GM19467 (cell line): ENCODE results near the gene MYH10.

ENCODE experiments used
- ATAC-seq: cut with Tn5 transposase; IDR thresholded peaks from one replicate; pipeline ENCODE4 v1.9.1; 2021; ENCODE audit warnings: mild to moderate bottlenecking, moderate library complexity; ENCODE audit not compliant: unreplicated experiment

MYH10 gene

DNA sequence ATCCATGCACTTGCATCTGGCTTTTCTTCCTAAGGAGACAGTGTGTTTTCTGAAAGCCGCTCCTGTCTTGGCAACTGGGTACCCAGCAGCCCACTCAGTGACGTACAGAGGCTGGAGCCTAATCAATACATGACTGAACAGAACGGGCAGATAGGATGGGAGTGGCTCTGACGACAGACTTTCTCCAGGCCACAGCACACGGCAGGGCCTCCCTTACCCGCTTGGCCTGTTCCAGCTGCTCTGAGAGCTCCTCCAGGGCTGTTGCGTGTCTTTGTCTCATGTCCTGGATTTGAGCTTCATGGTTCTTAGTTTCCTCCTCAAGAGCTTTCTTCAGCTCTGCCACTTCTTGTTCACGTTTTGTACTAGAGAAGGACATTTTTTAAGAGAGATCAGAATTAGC is 129.9 kb downstream of the MYH10 start:
- ATAC-seq = no peak

DNA sequence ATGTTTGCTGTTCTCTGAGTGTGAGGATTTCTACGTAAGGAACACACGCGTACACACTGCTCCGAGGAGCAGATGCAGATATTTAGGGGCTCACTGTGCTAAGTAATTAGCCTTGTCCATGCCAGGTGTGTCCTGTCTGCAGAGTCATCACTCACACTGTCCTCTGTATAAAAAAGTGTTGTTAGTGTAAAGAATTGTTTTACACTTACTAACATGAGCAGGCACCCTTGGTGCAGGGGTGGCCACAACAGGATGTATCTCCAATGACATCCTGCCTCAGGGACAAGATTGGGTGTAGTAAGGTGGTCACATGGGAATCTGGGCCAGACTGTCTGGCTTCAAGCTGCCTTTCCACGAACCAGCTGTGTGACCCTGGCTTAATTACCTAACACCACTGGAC is 130.9 kb downstream of the MYH10 start:
- ATAC-seq = no peak

DNA sequence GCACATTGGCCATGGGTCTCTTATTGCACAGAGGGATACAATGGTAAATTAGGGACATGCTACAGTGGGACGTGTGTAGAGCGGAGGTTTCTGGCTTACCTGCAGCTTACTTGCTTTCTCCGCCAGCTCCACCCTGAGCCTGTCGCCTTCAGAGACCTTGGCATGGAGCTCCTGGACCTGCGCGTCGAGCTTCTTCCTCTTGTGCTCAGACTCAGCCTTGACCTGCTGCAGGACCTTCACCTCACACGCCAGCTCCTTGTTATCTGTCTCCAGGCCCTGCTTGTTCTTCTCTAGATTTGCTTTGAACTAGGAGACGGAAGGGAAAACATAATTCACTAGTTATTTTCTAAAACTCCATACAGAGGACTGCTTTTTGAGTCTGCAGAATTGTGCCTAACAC is 131.4 kb downstream of the MYH10 start:
- ATAC-seq = no peak

DNA sequence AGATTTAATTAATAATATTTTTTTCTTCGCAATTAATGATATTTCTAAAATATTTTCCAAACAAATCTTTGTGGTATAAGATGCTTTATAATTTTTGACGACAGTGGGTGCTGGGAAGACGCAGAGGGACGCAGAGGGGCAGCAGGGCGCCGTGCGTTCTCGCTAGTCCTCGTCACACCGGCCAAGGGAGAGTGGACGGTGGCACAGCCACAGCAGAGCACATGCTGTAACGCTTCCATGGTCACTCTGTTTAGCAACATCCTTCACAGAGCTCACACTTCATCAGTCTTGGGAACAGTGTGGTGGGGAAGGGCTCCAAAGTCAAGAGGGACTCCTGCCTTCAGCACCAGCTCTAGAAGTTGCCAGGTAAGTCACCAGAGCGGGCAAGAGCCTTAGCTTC is 134.4 kb downstream of the MYH10 start:
- ATAC-seq = no peak

DNA sequence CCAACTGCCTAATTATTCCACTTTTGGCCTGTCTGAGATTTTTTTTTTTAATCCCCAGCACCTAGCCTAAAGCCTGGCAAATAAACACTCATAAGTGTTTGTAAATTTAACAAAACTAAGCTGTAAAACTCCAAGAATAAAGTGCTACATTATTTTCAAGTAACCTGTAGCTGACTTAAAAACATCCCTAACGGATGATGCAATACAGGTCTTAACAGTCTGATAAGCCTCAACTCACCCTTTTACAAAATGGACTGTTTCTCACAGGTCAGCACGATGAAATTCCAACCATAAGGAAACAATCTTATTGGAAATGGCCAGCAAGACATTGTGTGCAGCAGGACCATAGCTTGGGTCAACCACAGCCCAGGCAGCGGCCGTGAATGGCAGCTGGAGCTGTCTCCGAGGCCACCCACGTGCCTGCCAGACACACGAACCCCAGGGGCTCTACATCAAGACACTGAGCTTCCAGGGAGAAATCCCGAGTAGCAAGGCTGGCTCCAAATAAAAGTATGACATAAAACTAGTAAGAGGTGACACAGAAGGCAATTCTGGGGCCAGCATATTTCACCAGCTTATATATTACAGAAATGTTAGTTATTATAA is 135.9 kb downstream of the MYH10 start:
- no peak for ATAC-seq

DNA sequence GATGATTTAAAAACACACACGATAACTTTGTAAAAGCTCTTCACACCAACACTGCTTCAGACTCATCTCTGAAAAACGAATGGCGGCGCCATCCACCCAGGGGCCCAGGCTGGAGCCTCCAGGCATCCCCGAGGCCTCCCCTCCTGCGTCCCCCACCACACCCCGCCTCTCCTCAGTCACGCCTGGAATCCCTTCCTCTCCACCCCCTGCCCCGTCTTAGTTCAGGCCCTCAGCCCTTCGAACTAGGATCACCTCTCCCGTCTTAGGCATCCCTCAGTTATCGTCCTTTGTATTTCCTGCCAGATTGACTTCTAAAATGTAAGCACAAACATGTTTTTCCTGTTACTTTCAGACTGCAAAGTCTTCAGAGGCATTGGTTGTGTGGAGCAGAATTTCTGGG is 136.5 kb downstream of the MYH10 start:
- no peak for ATAC-seq

DNA sequence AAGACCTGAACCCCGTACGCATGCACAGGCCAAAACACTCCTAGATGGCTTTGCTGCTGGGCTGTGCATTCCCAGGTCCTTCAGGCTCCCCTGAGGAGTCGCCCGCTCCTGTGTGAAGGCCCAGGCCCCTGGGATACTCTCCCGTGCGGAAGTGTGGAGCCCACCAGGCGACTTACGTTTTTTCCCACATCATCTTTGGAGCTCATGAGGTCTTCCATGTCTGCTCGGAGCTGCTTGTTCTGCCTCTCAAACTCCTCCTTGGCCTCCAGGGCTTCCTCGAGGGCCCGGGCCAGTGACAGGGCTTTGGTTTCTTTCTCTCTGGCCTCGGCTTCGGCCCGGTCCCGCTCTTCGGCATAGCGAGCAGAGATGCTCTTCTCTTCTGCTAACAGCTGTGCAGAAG is 138.4 kb downstream of the MYH10 start:
- ATAC-seq = no peak

DNA sequence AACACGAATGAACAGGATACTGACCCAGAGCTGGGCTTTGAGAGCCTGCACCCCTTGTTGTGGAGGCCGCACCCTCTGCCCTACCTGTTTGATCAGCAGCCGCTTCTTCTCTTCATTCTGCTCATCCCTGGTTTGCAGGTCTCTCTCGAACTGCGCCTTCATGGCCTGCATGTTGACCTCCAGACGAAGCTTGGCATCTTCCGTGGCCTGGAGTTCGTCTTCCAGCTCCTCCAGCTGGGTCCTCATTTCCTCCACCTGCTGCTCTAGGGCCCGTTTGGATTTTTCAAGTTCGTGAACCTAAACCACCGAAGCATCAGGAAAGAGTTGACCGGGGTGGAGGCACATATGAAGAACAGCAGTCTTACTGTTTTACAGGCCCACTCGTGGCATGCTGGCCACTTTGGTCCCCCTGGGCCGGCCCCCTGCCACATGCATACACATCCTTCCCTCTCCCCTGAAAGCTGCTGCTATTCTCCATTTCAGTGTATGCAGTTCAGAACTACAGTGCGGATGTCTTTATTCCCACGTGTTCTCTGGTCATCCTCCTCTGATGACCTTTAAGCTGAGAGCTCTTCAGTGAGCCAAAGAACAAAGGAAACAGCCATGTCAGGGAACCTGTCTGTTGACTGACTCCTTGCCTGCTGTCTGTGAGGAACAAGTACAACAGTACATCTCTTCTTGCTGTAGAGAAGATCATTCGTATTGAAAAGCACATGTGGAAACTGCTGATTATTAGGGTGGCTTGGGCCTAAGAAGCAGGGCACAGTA is 140.1 kb downstream of the MYH10 start:
- no peak for ATAC-seq

DNA sequence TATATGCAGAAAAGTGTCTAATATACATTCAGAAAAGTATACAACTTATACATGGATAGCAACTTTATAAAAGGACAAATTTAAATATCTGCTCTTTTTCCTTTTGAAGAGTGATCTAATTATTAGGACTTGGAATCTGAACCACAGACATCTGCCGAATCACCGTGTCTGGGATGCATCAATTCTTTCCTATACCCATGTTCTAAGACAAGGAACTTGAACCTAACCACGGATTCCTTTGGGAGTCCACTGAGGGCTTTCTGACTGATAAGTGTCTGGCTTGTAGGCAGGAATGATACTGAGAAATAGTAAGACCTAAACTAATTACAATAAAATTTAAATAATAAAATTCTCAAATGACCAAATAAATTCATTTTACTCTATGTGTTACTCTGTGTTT is 140.7 kb downstream of the MYH10 start:
- ATAC-seq = no peak

DNA sequence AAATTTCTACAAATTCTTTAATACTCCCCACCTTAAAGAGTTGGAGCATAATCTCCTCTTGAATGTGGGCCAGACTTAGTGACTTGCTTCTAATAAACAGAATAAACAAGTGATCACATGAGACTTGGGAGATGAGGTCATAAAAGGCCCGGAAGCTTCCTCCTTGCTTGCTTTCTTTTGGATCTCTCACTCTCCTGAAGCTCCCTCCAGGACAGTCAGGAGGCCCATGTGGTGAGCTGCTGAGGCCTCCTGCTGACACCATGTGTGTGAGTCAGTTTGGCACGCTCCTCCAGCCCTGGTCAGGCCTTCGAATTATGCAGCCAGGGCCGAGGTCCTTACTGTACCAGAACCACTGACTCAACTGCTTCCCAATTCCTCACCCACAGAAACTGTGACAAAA is 141.6 kb downstream of the MYH10 start:
- no peak for ATAC-seq

DNA sequence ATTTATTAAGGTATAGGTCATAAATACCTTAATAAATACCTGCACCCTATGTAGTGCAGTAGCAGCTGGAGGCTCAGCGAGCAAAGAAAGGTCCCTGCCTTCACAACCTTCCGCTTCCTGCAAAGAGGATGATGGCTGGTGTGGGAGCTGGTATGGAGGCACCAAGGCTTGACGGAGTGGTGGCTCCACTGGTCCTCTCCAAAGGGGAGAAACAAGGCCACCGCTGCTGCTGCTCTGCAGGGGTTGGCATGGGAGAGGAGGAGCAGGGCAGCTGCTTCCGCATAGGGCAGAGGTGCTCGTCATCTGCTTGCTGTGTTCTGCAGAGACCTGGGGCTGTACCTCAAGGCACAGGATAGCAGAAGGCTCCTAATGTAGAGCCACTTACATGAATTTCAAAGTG is 142.0 kb downstream of the MYH10 start:
- no peak for ATAC-seq

DNA sequence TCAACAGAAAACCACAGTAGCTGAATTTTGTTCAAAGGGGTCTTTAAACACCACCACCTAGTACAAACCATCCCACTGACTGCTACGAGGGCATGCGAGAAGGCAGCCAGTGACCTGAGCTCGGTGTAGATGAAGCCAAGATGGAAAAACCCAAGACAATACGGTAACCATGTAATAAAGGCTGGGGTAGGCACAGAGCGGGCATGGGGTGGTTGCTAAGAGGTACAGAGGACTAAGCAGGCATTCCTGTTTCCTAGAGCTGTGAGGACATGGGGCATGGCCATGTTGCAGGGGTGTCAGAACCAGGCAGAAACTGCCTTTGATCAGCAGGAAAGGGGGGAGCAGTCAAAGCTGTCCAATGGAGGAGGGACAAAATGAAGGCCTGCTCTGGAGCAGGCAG is 142.8 kb downstream of the MYH10 start:
- no peak for ATAC-seq

DNA sequence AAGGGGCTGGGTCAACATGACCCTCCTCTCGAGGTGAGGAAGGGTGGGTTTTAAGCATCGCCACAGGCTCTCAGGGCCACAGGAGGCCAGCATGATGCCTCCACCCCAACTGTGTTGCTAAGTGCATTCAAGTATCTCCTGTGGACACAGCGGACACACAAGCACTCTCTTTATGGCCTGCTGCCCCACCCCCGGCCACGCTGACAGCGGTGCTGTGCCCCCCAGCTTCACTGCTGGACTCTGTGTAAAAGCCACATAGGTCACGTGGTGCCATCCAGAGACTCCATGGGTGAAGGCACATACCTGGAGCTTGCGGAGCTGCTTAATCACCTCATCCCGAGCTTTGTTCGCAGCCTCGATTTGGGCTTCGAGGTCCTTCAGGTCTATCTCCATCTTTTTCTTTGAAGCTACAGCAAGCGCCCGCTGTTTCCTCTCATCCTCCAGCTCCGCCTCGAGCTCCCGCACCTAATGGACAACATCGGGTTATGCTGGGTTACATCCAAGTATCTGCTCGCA is 143.3 kb downstream of the MYH10 start:
- no peak for ATAC-seq

DNA sequence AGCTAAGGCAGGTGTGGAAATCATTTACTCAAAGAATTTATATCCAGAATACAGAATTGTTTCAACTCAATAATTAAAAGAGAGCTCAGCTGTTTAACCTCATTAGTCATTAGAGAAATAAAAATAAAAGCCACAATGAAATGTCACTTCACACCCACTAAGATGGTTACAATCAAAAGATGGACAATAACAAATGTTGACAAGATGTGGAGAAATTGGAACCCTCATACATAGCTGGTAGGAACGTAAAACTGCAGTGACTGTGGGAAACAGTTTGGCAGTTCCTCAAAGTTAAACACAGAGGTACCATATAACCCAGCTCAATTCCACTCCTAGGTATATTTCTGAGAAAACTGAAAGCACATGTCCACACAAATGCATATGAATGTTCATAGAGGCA is 145.0 kb downstream of the MYH10 start:
- no peak for ATAC-seq

DNA sequence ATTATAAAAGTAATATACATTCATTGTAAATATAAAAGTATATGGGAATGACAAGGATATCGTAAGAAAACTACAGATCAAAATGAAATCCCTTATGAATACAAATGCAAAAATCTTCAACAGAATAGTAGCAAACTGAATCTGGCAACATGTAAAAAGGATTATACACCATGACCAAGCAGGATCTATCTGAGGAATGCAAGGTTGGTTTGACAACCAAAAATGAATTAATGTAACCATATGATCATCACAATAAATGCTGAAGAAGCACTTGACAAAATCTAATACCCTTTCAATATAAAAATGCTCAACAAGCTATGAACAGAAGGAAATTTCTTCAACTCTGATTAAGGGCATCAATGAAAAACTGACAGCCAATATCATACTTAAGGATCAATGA is 146.1 kb downstream of the MYH10 start:
- ATAC-seq = no peak

DNA sequence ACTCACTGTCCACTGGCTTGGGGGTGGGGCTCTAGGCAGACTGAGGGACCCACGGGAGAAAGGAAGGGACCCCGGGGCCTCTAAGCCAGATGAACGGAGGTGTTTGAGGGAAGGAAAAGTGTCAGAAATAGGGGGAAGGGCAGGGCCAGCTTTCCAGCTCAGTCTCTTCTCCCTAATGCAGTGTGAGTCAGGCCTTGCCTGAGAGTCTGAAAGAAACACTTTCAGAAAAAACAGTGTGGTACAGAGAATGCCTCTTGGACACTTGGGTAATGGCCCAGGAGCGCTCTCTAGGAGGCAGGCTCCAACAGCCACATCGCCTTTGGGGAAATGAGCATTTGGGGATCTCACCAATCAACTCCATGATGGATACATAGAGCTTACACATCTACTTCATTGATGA is 148.0 kb downstream of the MYH10 start:
- ATAC-seq = no peak

DNA sequence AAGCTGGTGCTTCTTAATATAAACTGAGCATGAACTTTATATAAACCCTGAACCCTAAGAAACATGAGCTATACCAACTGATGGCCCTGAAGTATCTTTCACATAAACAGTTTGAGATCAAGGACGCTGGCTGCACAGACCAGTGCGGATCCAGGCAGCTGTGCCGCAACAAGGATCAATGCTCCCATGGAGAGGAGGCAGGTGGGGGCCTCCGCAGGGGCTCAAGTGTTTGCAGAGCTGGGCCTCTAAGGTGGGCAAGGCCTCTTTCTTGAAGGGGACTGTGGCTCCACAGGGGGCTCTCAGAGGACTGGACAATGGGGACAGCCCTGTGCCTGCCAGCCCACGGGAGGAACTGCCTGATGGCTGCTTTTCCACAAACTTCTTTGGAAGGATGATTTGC is 148.8 kb downstream of the MYH10 start:
- no peak for ATAC-seq

DNA sequence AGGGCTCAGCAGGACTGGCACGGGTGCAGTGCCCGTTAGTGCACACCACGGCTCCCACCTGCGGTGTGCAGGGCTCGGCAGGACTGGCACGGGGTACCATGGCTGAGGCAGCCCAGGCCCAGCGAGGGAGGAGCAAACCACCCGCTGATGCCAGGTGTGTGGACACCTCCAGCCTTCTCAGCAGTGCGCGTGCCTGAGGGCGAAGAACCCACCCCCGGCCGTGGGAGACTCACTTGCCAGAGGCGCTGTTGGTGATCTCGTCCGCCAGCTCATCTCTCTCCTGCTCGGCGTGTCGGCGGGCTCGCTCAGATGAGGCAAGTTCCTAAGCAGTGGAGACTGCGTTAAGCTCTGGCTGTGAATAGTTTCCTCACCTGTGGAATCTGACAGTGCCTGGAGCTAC is 149.4 kb downstream of the MYH10 start:
- ATAC-seq = no peak

DNA sequence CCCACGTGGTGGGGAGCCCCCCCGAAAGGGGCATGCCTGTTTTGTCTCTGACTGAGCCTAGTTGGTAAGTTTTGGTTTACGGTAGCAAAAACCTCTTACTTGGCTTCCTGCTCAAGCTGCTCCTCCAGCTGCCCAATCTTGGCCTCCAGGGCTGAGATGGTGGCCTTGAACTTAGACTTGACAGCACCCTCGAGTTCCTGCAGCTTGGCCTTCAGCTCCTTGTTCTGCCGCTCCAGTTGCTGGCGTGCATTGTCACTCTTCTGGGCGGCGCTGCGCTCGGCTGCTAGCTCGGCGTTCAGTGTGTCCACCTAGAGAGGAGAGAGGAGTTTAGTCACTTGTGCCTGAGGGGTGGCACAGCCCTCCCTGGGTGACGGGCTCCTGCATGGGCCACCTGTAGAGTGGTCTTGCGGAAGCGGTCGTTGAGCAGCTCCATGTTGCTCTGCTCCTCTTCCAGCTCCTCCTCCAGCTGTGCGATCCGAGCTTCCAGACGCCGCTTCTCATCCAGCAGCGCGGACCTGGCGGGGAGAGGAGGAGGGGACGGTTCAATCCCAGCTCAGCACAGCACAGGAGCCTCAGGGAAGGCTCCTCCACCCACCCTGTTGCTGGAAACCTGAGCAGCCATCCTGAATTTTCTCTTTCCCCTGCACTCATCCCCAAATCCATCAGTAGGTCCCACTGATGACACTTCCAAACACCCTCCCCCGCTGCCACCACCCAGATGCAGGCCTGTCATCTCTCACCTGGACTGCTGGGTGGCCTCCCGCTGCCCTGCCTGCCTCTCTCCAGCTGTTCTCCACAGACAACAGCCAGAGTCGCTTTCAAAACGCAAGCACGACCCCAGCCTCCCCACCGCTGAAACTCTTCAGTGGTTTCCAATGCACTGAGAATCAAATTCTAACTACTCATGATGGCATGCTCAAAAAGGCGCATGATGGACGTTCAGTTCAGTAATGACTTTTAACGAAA is 150.2 kb downstream of the MYH10 start:
- no peak for ATAC-seq

DNA sequence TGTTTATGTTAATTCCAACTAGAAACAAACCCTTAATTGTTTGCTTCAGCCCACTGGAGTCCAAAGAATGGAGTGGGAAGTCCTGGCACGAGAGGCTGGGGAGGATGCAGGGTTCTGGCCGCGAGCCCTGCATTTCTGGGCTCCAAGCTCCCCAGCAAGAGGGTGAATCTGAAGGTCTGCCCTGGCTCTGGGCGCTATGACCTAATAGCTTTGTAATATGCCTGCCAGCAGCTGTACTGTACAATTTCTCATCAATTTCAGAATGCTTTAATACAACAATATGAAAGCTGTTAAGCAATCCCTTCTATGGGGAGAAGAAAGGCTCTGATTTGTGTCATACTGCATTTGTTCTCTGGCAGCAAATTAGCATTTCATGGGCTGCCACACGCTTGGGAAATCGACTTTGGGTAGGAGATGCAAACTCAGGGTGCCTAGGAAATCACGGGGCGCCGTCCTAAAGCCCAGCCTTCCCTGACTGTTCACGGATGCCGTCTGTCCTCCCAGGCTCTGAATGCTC is 151.0 kb downstream of the MYH10 start:
- no peak for ATAC-seq

DNA sequence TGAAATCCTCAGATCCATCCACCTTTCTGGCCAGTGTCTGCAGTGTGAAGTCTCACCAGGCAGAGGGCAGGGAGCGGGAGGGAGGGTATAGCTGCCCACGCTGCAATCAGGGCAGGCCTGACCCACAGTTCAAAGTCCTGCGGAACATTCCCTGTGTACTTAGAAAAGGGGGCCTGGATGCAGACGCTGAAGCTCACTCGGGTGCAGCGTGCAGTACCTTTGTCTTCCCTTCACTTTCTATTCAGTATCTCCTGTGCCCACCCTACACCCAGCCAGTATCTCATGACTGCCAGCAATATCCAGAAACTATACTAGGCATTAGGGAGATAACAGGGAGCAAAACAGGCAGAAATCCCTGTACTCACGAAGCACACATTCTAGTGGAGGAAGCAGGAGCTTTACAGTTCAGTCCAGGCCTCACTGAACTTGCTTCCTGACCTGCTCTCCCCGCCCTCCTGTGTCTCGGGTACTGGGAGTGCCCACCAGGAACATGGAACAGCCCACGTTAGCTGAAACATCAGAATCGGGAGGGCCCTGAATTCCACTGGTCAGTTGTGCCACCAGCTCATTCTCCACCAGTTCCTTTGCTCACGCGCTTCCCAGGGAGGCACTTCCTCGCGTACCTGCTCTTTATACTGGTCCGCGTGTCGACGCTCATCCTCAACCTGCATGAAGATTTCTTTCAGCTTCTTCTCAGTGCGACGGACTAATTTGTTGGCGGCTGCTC is 152.6 kb downstream of the MYH10 start:
- ATAC-seq = no peak
